ENCODE results near the gene SRGAP1.

DNA sequence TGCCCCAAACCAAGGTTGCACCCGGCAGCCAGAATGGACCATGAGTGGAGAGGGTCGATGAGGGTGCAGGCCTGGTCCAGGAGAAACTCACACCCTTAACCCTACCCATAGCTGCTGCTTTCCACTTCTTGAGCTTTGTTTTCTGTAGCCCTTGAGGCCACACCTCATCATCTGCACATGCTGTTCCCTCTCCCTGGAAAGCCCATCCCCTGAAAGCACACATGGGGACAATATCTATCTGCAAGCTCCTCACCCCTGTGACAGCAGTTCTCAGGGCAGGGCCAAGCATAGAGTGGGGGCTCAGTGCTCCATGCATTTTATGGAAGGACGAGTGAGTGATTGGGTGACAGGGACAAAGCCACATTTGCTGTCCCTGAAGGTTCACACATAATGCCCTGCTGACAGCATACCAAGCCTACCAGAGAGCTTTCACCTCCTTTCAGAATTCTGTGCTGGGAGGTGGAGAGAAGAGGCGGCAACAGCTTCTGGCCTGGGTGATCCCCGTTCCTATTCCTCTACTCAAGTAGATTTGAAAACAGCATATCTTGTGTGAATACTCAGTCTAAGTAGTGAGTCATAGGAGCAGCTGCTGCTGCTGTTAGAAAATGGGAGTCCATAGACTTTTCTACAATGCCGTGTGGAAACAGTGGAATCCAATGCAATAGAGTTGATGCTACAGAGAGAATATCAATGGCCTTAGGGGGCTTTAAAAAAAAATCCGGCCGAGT lies 44.6 kb downstream of the SRGAP1 start:
- TF ChIP-seq EZH2 (IDR thresholded peaks at IDR 0.05; ENCODE audit: borderline replicate concordance), result no peak
- TF ChIP-seq CTCF (IDR thresholded peaks at IDR 0.05; ENCODE audit: poor library complexity), result no peak
